SK-N-SH (cell line): Measurements from ENCODE around the gene LEF1.

Source experiments
- CHD2 ChIP-seq: fragments of 150-350 bp; IDR thresholded peaks from 2 replicates; pipeline ENCODE4 v1.6.1; 2018; ENCODE audit warnings: low read length; ENCODE audit not compliant: partially characterized antibody
- ELF1 ChIP-seq: IDR thresholded peaks from 2 replicates; pipeline ENCODE4 v1.4.0; 2012
- FOSL2 ChIP-seq: IDR thresholded peaks from 2 replicates; pipeline ENCODE4 v1.4.0; 2012; ENCODE audit warnings: low read depth, mild to moderate bottlenecking, moderate library complexity, borderline replicate concordance
- NRF1 ChIP-seq: IDR thresholded peaks from 2 replicates; pipeline ENCODE4 v1.6.1; 2012; ENCODE audit warnings: low read depth, mild to moderate bottlenecking, low read length
- POLR2AphosphoS5 ChIP-seq: IDR thresholded peaks from 2 replicates; pipeline ENCODE4 v1.6.1; 2012; ENCODE audit warnings: low read depth, low read length
- RAD21 ChIP-seq: IDR thresholded peaks from 2 replicates; pipeline ENCODE4 v1.6.1; 2012; ENCODE audit warnings: mild to moderate bottlenecking, low read length
- RCOR1 ChIP-seq: fragments of 150-350 bp; IDR thresholded peaks from 2 replicates; pipeline ENCODE4 v1.6.1; 2017; ENCODE audit warnings: antibody characterized with exemption, low read length
- RXRA ChIP-seq: IDR thresholded peaks from 2 replicates; pipeline ENCODE4 v1.4.0; 2012; ENCODE audit warnings: low read depth, mild to moderate bottlenecking, borderline replicate concordance
- TAF1 ChIP-seq: IDR thresholded peaks from 2 replicates; pipeline ENCODE4 v1.6.1; 2012; ENCODE audit warnings: low read depth, mild to moderate bottlenecking, low read length, moderate library complexity, borderline replicate concordance
- YY1 ChIP-seq: IDR thresholded peaks from 2 replicates; pipeline ENCODE4 v1.4.0; 2012; ENCODE audit warnings: low read depth, mild to moderate bottlenecking
- TF ChIP-seq, protein P1 (sequence below): fragments of 200-600 bp; sonication (generic); IDR thresholded peaks from 2 replicates; pipeline ENCODE4 v1.6.1; 2017; ENCODE audit warnings: antibody characterized with exemption, mild to moderate bottlenecking, moderate library complexity
- TF ChIP-seq, protein P2 (sequence below): IDR thresholded peaks from 2 replicates; pipeline ENCODE4 v1.4.0; 2012; ENCODE audit warnings: low read depth

DNA sequence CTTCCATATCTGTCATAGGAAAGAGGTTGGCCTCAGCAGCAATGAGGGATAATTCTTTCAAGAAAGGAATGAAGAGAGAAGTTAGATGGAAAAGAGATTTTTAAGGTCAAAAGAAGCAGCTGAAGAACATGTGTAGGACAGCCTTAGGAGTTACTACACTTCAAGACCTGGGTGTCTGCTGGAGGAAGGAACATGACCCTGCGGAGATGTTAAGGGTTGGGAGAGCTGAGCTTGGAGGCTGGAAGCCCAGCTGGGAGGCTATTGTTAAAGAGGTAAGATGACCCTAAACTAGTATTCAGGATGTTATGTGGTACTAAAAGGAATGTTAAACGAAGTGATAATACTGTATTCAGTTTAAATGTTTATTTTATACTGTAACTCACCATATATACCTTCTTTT, 164.1 kb downstream of the LEF1 start:
- TF ChIP-seq, protein P1, sequence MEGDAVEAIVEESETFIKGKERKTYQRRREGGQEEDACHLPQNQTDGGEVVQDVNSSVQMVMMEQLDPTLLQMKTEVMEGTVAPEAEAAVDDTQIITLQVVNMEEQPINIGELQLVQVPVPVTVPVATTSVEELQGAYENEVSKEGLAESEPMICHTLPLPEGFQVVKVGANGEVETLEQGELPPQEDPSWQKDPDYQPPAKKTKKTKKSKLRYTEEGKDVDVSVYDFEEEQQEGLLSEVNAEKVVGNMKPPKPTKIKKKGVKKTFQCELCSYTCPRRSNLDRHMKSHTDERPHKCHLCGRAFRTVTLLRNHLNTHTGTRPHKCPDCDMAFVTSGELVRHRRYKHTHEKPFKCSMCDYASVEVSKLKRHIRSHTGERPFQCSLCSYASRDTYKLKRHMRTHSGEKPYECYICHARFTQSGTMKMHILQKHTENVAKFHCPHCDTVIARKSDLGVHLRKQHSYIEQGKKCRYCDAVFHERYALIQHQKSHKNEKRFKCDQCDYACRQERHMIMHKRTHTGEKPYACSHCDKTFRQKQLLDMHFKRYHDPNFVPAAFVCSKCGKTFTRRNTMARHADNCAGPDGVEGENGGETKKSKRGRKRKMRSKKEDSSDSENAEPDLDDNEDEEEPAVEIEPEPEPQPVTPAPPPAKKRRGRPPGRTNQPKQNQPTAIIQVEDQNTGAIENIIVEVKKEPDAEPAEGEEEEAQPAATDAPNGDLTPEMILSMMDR: no peak
- TF ChIP-seq, protein P2, sequence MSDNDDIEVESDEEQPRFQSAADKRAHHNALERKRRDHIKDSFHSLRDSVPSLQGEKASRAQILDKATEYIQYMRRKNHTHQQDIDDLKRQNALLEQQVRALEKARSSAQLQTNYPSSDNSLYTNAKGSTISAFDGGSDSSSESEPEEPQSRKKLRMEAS: no peak
- TF ChIP-seq RCOR1 (no peak), POLR2AphosphoS5 (no peak), NRF1 (no peak), TAF1 (no peak), YY1 (no peak), CHD2 (no peak), RAD21 (no peak), FOSL2 (no peak), ELF1 (no peak), RXRA (no peak)
